GM19467 (cell line): ENCODE data around the gene PRDM4.
A peak's percentile ranks its signal among the peaks of the same experiment; 100 is the strongest.

ENCODE experiments used
- ATAC-seq: cut with Tn5 transposase; IDR thresholded peaks from one replicate; pipeline ENCODE4 v1.9.1; 2021; ENCODE audit warnings: mild to moderate bottlenecking, moderate library complexity; ENCODE audit not compliant: unreplicated experiment

Gene PRDM4, protein sequence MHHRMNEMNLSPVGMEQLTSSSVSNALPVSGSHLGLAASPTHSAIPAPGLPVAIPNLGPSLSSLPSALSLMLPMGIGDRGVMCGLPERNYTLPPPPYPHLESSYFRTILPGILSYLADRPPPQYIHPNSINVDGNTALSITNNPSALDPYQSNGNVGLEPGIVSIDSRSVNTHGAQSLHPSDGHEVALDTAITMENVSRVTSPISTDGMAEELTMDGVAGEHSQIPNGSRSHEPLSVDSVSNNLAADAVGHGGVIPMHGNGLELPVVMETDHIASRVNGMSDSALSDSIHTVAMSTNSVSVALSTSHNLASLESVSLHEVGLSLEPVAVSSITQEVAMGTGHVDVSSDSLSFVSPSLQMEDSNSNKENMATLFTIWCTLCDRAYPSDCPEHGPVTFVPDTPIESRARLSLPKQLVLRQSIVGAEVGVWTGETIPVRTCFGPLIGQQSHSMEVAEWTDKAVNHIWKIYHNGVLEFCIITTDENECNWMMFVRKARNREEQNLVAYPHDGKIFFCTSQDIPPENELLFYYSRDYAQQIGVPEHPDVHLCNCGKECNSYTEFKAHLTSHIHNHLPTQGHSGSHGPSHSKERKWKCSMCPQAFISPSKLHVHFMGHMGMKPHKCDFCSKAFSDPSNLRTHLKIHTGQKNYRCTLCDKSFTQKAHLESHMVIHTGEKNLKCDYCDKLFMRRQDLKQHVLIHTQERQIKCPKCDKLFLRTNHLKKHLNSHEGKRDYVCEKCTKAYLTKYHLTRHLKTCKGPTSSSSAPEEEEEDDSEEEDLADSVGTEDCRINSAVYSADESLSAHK

DNA sequence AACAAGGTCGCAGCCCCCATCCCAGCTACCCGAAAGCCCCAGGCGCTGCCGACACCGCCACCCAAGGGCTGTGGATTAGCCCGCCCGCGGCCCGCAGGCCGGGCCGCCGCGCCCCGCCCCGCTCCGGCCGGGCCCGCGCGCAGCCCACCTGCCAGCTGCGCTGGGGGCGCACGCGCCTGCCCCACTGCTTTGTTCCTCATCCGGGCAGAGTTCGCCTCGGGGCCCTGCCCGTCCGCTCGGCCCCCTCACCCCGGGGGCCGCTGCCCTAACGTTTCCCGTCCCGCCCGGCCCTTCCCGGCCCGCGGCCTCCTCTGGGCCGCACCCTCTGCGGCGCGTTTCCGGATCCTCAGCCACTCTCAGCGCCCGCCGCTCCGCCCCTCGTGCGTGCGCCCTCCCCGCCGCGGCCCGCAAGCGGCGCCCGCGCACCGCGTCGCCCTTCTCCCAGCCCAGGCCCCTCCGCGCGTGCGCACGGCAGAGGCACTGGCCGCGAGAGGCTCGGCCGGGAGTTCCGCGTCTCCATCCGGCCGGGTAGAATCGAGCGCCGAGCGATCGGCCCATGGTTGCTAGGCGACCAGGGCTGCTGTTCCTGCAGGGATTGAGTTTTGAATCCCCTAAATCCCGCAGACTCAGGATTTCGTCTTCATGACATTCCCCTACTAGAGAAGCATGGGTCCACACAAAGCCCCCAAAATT is at the start of gene PRDM4:
TSS of gene PRDM4 (minus strand) at position 329 of the 693 bp plus-strand sequence. CDS start 622 bp downstream, outside the sequence.
- ATAC-seq = peak; percentile 91

DNA sequence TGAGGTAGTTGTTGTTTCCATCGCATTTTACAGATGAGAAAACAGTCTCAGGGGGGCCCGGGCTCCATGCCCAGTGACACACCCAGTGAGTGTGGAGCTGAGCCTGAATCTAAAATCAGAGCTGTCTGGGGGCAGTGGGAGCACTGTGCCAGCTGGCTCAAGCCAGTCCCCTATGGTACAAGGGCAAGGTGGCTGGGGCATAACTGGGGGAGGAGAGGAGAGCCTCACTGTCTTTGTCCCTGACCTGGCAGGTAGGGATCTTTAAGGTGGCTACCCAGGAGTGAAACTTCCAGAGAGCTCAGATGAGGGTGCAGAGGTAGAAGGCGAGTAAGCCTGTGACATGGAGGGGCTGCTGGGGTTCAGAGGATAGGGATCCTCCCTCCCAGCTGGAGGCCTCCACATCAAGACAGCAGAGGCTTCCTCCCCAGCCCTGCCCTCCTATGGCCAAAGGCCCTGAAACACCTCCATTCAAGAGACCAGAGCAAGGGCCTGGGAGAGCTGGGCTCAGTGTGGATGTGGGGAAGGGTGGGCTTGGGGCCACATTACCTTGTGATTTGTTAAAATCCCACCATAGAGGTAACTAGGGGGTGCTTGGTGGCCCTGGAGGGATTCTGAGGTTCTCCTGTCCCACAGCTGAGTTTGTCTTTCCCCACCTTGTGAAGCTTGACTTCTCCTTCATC is 46.7 kb upstream of the PRDM4 start:
- no peak for ATAC-seq

DNA sequence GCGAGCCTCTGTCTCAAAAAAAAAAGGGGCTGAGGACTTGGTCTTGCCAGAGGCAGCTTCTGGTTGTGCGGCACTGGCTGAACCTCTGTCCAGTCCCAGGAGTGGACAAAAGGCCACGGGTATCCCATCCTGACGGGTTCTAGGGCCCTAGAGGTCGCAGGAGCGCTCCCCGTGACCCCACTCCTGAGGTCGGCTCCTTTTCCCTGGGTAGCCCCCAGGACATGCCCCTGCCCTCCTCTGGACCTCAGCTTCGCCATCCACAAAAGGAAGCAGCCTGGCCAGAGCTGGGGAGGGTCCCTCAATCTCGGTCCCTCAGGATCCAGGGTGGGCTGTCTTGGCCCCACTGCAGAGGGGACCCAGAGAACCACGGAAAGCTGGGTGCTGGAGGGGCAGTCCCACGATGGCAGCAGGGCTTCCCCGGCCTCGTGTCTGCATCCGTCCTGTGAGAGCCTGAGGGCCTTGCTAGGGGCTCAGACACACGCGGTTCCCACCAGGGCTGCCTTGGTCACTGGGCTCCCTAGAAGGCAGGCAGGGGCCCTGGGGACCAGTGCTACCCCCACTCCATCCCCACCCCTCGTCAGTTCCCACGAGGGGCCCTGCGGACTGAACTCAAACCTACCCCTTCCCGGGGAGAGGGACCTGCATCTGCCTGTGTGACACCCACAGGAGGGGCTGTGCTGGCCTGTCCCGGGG is 44.7 kb upstream of the PRDM4 start:
- no peak for ATAC-seq

DNA sequence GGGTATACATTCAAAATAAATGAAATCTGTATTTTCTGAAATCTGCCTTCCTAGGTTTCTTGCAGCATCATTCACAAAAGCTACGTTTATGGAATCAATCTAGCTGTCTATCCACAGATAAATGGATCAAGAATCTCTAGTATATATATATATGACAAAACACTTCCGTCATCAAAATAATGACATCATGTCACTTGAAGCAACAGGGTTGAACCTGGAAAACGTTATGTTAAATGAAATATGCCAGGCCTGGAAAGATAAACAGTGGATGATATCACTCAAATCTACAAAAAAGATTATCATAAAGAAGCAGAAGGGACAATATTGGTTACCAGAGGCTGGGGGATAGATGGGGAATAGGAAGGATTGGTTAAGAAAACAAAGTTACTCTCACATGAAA is 42.2 kb upstream of the PRDM4 start:
- ATAC-seq = no peak

DNA sequence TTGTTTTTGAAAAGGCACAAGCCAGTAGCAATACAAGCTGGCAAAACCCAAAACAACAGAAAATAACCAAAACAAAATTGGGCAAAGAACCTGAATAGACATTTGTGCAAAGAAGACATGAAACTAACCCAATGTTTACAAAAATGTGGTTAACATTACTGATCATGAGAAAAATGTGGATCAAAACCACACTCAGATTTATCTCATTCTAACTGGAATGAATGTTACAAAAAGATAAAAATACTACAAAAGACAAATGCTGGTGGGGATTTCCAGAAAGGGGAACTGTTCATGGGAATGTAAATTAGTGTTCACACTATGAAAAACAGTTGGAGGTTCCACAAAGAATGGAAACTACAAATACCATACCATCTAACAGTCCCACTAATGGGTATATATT is 40.2 kb upstream of the PRDM4 start:
- no peak for ATAC-seq

DNA sequence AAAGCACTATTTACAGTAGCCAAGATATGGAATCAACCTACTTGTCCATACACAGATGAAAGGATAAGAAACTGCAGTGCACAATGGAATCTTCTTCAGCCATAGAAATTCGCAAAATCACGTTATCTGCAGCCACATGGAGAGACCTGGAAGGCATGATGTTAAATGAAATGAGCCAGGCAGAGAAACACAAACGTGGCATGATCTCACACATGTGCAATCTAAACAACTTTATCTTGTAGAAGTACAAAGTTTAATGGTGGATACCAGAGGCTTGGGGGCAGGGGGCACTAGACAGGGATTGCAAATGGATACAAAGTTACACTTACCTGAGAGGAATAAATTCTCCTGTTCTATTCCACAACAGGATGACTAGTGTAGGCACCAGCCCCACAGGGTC is 37.6 kb upstream of the PRDM4 start:
- no peak for ATAC-seq

DNA sequence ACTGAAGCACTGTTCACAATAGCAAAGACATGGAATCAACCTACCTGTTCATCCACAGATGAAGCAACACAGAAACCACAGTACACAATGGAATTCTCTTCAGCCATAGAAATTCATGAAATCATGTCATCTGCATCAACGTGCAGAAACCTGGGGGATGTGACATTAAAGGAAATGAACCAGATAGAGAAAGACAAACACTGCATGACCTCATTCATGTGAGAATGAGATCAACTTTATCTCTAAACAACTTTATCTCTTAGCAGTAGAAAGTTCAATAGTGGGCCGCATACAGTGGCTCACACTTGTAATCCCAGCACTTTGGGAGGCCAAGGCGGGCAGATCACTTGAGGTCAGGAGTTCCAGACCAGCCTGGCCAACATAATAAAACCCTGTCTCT is 33.5 kb upstream of the PRDM4 start:
- no peak for ATAC-seq

DNA sequence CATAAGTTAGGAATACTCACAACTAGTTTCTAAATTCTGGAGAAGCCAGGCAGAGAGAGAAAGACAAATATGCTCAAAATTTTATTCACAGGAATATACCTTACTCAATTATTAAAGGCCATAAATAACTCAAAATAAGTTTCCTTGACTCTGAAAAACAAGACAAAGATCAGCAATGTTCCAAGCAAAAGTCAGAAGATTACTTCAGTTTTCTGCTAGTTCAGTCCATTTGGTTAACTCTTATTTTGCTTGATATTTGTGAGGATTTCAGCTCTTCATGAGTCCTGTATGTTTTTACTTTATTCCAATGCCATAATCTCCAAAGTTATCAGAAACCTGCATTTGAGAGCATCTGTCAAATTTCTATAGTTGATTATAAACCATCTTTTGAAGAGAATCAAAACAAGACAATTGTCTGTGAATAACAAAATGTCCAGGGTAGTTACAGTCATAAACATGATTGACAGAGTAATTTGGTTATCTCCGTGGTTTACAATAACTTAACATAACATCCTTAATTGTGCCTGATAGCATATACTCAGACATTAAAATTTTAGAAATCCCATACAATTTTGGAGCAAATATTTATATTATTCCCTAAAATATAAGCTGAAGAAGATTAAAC is 30.6 kb upstream of the PRDM4 start:
- no peak for ATAC-seq

DNA sequence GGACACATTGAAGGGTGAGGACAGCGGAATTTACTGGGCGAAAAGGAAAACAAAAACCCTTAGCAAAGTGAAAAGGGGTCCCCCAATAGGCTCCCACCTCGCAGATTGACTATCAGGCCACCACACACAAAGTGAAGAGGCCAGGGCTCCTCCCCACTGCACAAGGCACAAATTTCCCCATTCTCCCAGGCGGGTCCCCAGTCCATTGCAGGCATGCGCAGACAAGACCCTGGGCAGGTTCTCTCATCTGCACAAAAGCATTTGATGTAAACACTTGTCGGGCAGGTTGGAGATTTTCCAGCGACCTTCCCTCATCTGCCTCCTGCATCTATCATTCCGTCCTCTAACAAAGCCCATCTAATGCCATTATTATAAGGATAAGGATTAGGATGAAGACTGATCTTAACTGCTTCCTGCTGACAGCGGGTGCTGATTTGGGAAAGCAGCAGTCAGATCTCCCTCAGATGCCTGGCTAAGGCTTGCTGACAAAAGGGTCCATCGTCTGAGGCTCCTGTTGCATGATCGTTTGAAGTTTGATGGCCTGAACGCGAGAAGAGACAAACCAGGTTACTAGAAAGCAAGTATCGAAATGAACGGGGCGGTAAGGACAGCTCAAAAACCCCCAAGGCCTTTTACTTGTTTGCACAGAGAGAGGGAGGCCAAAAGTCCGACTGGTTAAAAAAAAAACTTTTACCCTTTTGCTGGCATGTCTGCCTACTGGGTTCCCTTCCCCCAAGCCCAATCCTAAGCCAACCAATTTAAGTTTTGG is 27.9 kb upstream of the PRDM4 start:
- ATAC-seq = no peak

DNA sequence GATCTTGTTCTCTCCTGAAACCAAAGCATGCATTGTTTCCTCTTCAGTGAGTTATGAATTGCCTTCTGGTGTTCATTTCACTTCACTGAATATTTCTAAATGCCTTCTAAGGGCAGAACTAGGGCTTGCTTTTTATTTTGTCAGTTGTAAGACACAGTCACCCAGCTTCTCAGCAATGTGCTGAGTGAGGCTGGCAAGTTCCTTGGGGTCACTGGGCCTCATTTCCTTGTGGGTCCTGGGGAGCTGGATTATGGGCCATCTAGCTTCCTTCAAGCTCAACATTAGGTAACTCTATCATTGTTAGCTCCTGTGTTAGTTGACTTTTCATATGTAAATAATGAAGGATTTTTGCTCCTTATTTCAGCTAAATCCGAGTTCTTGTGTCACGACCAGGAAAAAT is 27.3 kb upstream of the PRDM4 start:
- no peak for ATAC-seq

DNA sequence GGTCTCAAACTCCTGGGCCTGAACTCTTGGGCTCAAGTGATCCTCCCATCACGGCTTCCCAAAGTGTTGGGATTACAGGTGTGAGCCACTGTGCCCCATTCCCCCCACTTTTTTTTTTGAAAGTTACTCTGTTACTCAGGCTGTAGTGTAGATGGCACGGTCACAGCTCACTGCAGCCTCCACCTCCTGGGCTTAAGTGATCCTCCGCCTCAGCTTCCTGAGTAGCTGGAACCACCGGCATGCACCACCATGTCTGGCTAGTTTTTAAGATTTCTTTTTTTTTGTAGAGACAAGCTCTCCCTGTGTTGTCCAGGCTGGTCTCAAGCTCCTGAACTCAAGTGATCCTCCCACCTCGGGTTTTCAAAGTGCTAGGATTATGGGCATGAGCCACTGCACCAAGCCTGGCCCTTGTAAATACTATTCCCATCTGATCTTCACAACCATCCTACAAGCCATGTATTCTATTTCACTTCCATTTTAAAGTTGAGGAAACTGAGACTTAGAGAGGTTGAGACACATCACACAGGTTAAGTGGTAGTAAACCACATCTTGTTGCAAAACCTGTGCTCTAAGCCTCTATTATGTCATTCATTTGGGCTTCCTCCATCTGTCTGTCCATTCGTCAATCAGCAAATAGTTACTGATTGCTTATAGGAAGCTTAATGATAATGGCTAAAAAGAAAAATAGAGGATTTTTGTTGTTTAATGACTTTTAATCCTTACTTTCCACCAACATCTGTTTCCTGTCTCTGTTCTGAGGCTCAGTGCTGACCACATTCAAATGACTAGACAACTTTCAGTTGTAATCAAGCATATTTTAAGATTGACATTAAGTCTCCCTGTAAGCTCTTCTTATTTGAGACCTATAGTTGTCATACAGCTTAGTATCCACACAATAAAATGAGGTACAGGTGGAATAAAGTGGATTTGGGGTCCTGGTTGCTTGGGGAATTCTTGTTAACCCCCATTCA is 22.8 kb upstream of the PRDM4 start:
- peak; percentile 47 for ATAC-seq

DNA sequence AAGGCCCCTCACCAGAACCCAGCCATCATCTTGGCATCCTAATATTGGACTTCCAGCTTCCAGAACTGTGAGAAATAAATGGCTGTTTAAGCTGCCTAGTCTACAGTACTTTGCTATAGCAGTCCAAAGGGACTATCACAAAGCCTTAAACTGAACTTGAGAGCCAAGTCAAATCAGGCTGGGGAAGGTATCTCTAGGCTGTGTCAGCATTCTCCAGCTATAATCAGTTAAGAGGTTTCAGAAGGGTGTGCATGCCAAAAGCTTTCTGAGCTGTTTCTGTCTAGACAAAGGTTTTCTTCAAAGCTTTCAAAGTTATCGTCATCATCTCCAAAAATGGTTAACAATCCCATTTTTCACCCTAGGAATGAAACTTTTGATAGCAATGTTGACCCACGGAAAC is 21.1 kb upstream of the PRDM4 start:
- ATAC-seq = no peak

DNA sequence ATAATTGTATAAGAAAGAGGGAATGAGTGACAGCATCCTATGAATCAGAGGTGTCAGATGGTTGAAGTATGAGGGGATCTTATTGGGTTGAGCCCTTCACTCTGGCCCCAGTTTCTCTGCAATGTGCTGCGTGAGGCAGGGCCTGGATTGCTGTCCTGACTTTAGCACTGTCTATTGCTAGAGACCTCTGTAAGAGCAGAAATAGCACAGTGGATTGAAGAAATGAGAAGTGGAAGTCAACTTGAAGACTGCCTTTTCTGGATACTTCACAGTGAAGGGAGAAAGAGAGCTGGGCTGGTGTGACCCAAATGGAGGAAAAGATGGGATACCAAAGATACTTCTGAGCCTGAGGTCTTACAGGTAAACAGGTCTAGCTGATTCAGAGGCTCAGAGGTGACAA is 19.4 kb upstream of the PRDM4 start:
- ATAC-seq = no peak

DNA sequence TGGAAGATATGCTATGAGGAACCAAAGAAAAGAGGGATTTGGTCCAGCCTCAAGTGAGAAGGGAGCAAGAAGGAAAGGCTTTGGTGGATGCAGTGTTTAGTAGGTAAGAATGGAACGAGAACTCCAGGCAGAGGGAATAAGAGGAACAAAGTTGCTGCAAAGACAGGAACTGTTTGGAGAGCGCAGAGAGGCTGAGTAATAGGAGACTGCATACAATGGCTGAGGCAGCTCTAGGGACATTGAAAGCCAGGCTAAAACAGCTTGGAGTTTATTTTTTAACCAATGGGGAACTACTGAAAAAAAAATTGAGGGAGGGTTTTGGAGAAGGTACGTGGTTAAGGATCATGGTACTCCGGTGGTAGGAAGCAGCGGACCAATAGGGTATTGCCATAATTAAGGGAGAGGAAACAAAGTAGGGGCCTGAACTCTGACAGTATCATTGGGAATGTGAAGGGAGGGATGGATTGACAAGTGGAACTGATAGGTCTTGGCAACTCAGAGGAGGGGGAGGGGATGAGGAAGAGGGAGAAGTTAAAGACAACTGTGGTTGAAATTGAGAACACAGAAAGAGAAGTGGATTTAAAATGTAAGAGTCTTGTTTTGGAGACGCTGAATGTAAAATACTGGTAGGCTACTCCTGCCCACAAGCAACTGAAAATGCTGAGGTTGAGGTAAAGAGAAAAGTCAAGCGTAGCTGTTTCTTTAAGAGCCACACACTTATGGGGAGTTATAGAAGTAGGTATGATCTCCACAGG is 18.3 kb upstream of the PRDM4 start:
- ATAC-seq = peak; percentile 65

DNA sequence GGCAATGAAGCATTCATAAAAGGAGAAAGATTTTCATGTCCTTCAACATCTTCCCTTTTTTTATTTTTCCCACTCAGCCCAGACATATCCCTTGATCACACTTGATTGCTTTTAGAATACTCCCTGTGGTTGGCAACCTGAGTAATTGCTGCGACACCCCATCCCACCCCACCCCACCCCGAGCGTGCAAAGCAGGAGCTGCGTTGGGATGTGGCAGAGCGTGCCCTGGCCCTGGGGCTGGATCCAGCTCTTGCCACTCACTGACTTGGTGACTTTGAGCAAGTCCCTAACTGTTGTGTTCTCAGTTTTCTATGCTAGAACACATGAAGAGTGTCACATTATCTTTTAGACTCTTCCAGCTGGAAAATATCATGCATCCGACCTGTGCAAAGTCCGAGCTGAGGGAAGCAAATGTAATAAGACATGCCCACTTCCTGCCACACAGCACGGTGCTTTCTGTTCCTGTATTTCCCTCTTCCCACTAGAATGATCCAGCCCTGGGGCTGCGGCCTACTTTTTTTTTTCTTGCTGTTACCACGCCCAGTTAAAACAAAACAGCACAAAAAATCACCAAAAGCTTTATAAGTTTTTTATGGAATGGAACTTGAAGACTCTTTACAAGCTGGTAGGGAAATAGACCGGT is 17.6 kb upstream of the PRDM4 start:
- ATAC-seq = no peak

DNA sequence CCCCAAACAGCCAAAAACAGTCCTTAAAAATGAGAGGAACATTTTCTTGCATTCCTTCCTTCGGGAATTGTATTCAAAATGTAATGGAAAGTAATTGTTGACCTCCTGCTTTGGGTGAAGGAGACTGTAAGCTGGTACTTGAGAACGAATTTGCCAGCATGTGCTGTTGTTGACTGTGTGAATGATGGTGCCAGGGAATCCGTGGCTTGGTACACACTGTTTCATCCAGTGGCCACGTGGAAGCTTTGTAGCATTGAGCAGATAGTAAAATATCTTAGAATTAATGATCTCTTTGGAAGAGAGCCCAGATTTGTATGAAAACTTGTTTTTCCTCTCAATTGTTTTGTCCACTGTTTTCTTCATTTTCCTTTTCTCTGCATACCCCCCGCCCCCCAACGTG is 15.2 kb upstream of the PRDM4 start:
- no peak for ATAC-seq
